ENCODE data around the gene COPG1. TPM values are rescaled to one million over a fixed set of nuclear protein-coding genes. Genes with fewer than 3 reads are reported as not detected.
"Not testable (repeated sequence)": the region's sequence is repeated elsewhere in the genome, so short reads cannot be mapped to it uniquely, and the experiment has no call there.

Gene COPG1
- total RNA-seq, 3 donors from 2014 or later (not counting 1 experiment from before 2014, with no cell fraction given): 127 to 141 (median 135) TPM

DNA sequence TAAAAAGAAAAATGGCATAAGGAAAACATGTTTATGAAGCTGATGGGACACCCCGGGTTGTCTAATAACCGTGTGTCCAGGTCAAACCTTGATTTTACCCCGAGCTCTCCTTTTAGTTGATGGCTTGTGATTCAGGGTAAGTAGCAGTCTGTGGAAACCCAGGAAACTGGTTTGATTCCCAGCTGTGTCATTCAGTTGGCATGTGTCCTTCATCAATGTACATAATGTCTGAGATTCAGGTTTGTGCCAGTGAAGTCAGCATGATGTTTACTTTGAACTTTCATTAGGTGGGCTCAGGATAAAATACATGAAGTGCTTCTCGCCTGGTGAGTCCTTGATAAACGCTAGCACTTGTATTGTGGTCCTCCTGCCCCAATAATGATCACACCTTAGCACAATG lies 4.3 kb upstream of the COPG1 start:
- H3K4me1 ChIP-seq (ENCODE audit: control insufficient read depth, insufficient read depth, low read length): peaks cover 22% of the 10 kb centered on the region
- no peaks in the 10 kb centered on the region for H3K36me3 ChIP-seq (ENCODE audit: control insufficient read depth, insufficient read depth, low read length)
- H3K36me3 Mint-ChIP-seq: no peaks in the 10 kb centered on the region
- 87% methylated on average over 5 of the region's 5 CpGs for WGBS (ENCODE audit: insufficient coverage)
- peaks cover 29 to 34% of the 10 kb centered on the region in 2 donors for H3K4me1 Mint-ChIP-seq
- TF ChIP-seq, protein P1, sequence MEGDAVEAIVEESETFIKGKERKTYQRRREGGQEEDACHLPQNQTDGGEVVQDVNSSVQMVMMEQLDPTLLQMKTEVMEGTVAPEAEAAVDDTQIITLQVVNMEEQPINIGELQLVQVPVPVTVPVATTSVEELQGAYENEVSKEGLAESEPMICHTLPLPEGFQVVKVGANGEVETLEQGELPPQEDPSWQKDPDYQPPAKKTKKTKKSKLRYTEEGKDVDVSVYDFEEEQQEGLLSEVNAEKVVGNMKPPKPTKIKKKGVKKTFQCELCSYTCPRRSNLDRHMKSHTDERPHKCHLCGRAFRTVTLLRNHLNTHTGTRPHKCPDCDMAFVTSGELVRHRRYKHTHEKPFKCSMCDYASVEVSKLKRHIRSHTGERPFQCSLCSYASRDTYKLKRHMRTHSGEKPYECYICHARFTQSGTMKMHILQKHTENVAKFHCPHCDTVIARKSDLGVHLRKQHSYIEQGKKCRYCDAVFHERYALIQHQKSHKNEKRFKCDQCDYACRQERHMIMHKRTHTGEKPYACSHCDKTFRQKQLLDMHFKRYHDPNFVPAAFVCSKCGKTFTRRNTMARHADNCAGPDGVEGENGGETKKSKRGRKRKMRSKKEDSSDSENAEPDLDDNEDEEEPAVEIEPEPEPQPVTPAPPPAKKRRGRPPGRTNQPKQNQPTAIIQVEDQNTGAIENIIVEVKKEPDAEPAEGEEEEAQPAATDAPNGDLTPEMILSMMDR (IDR thresholded peaks at IDR 0.05): no peak
- no peak overlapping the region for H3K27ac ChIP-seq (ENCODE audit: low read length)
- H3K27me3 ChIP-seq (ENCODE audit: control insufficient read depth, insufficient read depth, low read length): no peaks in the 10 kb centered on the region
- H3K27me3 Mint-ChIP-seq (ENCODE audit: low read depth in 2 of 2): no peaks in the 10 kb centered on the region
- ATAC-seq (no peak), DNase-seq (no peak)
- intact Hi-C loops (cut with micrococcal nuclease): loop anchor here (1.0 to 10.0 kb wide), 4 partner anchors 192 to 630 kb away; no protein-coding TSS in a partner anchor
- no peak overlapping the region for H3K4me3 ChIP-seq (ENCODE audit: low read length)
- H3K4me3 Mint-ChIP-seq: no peak overlapping the region
- H3K9me3 Mint-ChIP-seq: no peaks in the 10 kb centered on the region
- no peaks in the 10 kb centered on the region for H3K9me3 ChIP-seq (ENCODE audit: control insufficient read depth, insufficient read depth, low read length)
- peak overlapping the region; percentile 45 to 60 for H3K27ac Mint-ChIP-seq

DNA sequence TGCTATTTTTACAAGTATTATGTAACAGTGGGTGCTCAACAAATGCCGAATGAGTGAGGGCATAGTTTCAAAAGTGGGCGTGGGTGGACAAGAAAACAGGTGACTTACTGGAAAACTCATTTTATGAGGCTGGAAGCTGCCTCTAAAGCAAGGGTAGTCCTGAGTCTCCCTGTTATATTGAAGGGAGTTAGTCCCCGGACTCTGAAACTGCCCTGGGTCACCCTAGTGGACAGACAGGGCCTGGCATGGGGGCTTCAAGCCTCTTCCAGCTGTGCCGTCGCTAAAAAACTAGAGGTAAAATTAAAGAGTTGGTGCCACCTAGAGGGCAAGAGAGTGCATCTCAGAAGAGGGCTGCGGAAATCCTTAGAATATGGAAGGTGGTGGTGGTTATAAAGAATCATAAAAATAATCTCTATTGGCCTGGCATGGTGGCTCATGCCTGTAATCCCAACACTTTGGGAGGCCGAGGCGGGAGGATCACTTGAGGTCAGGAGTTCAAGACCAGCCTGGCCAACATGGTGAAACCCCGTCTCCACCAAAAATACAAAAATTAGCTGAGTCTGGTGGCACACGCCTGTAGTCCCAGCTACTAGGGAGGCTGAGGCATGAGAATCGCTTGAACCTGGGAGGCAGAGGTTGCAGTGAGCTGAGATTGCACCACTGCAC lies 3.6 kb upstream of the COPG1 start:
- DNase-seq (peak; percentile 55 to 86), ATAC-seq (peak; percentile 69 to 87 (median 71))
- H3K27ac ChIP-seq (ENCODE audit: low read length); H3K36me3 ChIP-seq (ENCODE audit: control insufficient read depth, insufficient read depth, low read length); H3K4me3 ChIP-seq (ENCODE audit: low read length); H3K36me3 Mint-ChIP-seq; H3K9me3 Mint-ChIP-seq; H3K27me3 ChIP-seq (ENCODE audit: control insufficient read depth, insufficient read depth, low read length); H3K27me3 Mint-ChIP-seq (ENCODE audit: low read depth in 2 of 2); H3K9me3 ChIP-seq (ENCODE audit: control insufficient read depth, insufficient read depth, low read length): not testable (repeated sequence)
- H3K4me3 Mint-ChIP-seq: peak overlapping the region; percentile 18
- intact Hi-C loops (cut with micrococcal nuclease): loop anchor here (1.0 to 10.0 kb wide), 4 partner anchors 192 to 631 kb away; no protein-coding TSS in a partner anchor
- WGBS (ENCODE audit: insufficient coverage): 31% methylated on average over 11 of the region's 11 CpGs
- H3K4me1 ChIP-seq (ENCODE audit: control insufficient read depth, insufficient read depth, low read length): peaks cover 26% of the 10 kb centered on the region
- TF ChIP-seq, protein P1 (IDR thresholded peaks at IDR 0.05): peak; percentile 88
- H3K4me1 Mint-ChIP-seq: peaks cover 36 to 40% of the 10 kb centered on the region in 2 donors
- peak overlapping the region; percentile 45 to 60 for H3K27ac Mint-ChIP-seq

- Mint-ChIP-seq H3K27ac (no peak overlapping the region), H3K27me3 (ENCODE audit: low read depth in 2 of 2) (no peaks in the 10 kb centered on the region)
- intact Hi-C loops (cut with micrococcal nuclease): loop anchor here (5.0 to 10.0 kb wide), 2 partner anchors 219 to 632 kb away; no protein-coding TSS in a partner anchor
Observed at GRCh38 chr3:129246636-129247035, 2.8 kb upstream of the COPG1 start.

More at GRCh38 chr3:129246636-129247035, 2.8 kb upstream of the COPG1 start:
- no peaks in the 10 kb centered on the region for H3K27me3 ChIP-seq (ENCODE audit: control insufficient read depth, insufficient read depth, low read length)
- peak overlapping the region; percentile 52 for H3K4me3 Mint-ChIP-seq
- peaks cover 36 to 41% of the 10 kb centered on the region in 2 donors for H3K4me1 Mint-ChIP-seq
- no peak for DNase-seq
- H3K36me3 Mint-ChIP-seq: no peaks in the 10 kb centered on the region
- H3K27ac ChIP-seq (ENCODE audit: low read length): no peak overlapping the region
- no peaks in the 10 kb centered on the region for H3K9me3 Mint-ChIP-seq
- H3K36me3 ChIP-seq (ENCODE audit: control insufficient read depth, insufficient read depth, low read length): no peaks in the 10 kb centered on the region
- H3K4me3 ChIP-seq (ENCODE audit: low read length): no peak overlapping the region
- TF ChIP-seq, protein P1 (IDR thresholded peaks at IDR 0.05): no peak
- no peaks in the 10 kb centered on the region for H3K9me3 ChIP-seq (ENCODE audit: control insufficient read depth, insufficient read depth, low read length)
- ATAC-seq: no peak
- peaks cover 27% of the 10 kb centered on the region for H3K4me1 ChIP-seq (ENCODE audit: control insufficient read depth, insufficient read depth, low read length)
